ENCODE measurements around the gene BAD. TPM values are rescaled to one million over a fixed set of nuclear protein-coding genes. Genes with fewer than 3 reads are reported as not detected.
A peak's percentile ranks its signal among the peaks of the same experiment; 100 is the strongest.
"Not testable (repeated sequence)": the region's sequence is repeated elsewhere in the genome, so short reads cannot be mapped to it uniquely, and the experiment has no call there.

The BAD gene
- total RNA-seq, 2 donors from 2014 or later = 140 to 161 TPM

DNA sequence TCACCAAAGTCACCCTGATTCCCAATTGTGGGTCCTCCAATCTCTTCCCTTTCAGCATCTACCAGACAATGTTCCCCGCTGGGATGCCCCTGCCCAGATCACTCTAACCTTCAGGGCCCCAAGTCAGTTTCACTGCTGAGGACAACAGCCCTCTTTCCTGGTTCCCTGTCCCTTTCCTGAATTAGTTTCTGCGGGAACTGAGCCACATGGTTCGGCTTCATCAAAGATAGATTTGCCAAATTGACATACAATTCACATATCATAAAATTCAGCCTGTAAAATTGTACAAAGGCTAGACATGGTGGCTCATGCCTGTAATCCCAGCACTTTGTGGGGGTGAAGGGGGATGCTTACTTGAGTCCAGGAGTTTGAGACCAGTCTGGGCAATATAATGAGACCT is 43.5 kb upstream of the BAD start:
- WGBS = 65% methylated on average over 3 of the region's 3 CpGs
- no peak for DNase-seq (ENCODE audit: low spot score)
- Histone ChIP-seq H3K36me3 (no peaks in the 10 kb centered on the region), H3K27me3 (replicated peaks; ENCODE audit: insufficient read depth) (no peaks in the 10 kb centered on the region), H3K4me1 (replicated peaks) (peaks cover 2% of the 10 kb centered on the region), H3K9me3 (no peaks in the 10 kb centered on the region), H3K4me3 (no peak overlapping the region), H3K27ac (no peak overlapping the region)
- TF ChIP-seq POLR2A (IDR thresholded peaks at IDR 0.05) (no peak), POLR2AphosphoS5 (IDR thresholded peaks at IDR 0.05) (no peak), CTCF (IDR thresholded peaks at IDR 0.05) (no peak)
- intact Hi-C loops (cut with DNase I) = no loop called here

DNA sequence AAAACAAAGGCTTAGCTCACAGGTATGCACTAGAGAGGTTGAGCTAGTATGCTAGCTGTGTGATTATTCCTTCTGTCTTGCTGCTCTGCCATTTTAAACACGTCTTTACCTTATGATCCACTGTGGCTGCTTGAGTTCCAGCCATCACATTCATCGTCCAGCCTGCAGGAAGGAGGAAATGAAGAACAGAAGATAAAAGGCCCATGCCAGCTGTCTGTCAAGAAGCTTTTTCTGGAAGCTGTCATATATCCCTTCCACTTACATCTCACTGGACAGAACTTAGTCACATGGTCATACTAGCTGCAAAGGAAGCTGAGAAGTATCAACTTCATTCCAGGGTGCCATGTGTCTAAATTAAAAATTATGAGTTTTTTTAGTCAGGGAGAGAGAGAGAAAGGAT is 42.9 kb upstream of the BAD start:
- TF ChIP-seq POLR2AphosphoS5 (IDR thresholded peaks at IDR 0.05) = no peak
- no peak for TF ChIP-seq CTCF (IDR thresholded peaks at IDR 0.05)
- TF ChIP-seq POLR2A (IDR thresholded peaks at IDR 0.05) = no peak
- no peak overlapping the region for H3K27ac ChIP-seq
- intact Hi-C loops (cut with DNase I) = no loop called here
- peaks cover 2% of the 10 kb centered on the region for H3K4me1 ChIP-seq (replicated peaks)
- no peak overlapping the region for H3K4me3 ChIP-seq
- H3K9me3 ChIP-seq = no peaks in the 10 kb centered on the region
- DNase-seq (ENCODE audit: low spot score) = no peak
- H3K27me3 ChIP-seq (replicated peaks; ENCODE audit: insufficient read depth) = no peaks in the 10 kb centered on the region
- WGBS = 95% methylated on average over 2 of the region's 2 CpGs
- H3K36me3 ChIP-seq = no peaks in the 10 kb centered on the region

GRCh38 chr11:64324692-64325469 is 40.4 kb upstream of the BAD start:
- Histone ChIP-seq H3K9me3 (no peaks in the 10 kb centered on the region), H3K4me3 (no peak overlapping the region), H3K27me3 (replicated peaks; ENCODE audit: insufficient read depth) (no peaks in the 10 kb centered on the region), H3K36me3 (no peaks in the 10 kb centered on the region), H3K27ac (peak overlapping the region; percentile 43 to 49), H3K4me1 (replicated peaks) (peaks cover 2% of the 10 kb centered on the region)
- peak; percentile 65 for DNase-seq (ENCODE audit: low spot score)
- no peak for TF ChIP-seq POLR2A (IDR thresholded peaks at IDR 0.05)
- TF ChIP-seq POLR2AphosphoS5 (IDR thresholded peaks at IDR 0.05) = peak; percentile 48
- TF ChIP-seq CTCF (IDR thresholded peaks at IDR 0.05) = no peak
- intact Hi-C loops (cut with DNase I) = no loop called here
- WGBS = 60% methylated on average over 11 of the region's 11 CpGs

GRCh38 chr11:64323984-64324383 is 39.5 kb upstream of the BAD start:
- intact Hi-C loops (cut with DNase I); H3K4me3 ChIP-seq; H3K36me3 ChIP-seq; DNase-seq (ENCODE audit: low spot score); H3K9me3 ChIP-seq; H3K27me3 ChIP-seq (replicated peaks; ENCODE audit: insufficient read depth); H3K4me1 ChIP-seq (replicated peaks): not testable (repeated sequence)
- 97% methylated on average over 4 of the region's 4 CpGs for WGBS
- peak overlapping the region; percentile 43 to 49 for H3K27ac ChIP-seq

DNA sequence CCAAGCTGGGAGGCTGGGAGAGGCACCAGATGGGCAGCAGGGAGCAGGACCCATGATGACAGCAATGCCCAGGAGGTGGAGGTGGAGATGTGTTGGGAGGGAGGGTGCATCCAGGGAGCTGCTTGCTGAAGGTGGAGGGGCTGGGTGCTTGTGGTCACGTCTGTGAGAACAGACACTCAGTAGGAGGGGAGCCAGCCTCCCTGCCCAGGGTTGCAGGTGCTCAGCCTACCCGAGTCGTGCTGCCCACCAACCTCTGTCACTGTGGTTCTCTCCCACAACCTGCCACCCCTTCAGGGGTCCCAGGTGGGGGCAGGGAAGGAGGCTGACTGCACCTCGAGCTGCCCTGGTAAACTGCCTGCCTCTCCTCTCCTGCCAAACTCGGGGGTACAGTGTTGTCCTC is 38.9 kb upstream of the BAD start:
- TF ChIP-seq POLR2AphosphoS5 (IDR thresholded peaks at IDR 0.05) (no peak), POLR2A (IDR thresholded peaks at IDR 0.05) (no peak), CTCF (IDR thresholded peaks at IDR 0.05) (no peak)
- Histone ChIP-seq H3K4me1 (replicated peaks) (no peaks in the 10 kb centered on the region), H3K9me3 (no peaks in the 10 kb centered on the region), H3K4me3 (no peak overlapping the region), H3K27ac (peak overlapping the region in 1 of 2 donors; percentile 49), H3K27me3 (replicated peaks; ENCODE audit: insufficient read depth) (no peaks in the 10 kb centered on the region), H3K36me3 (no peaks in the 10 kb centered on the region)
- intact Hi-C loops (cut with DNase I) = no loop called here
- WGBS = 49% methylated on average over 5 of the region's 5 CpGs
- DNase-seq (ENCODE audit: low spot score) = no peak
